ENCODE measurements around the gene KRTAP25-1.

Gene KRTAP25-1, protein sequence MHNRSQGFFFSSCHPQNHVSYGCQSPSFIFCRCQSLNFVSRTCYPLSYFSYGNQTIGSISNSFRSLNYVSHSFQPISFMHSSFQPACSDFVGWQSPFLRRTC

DNA sequence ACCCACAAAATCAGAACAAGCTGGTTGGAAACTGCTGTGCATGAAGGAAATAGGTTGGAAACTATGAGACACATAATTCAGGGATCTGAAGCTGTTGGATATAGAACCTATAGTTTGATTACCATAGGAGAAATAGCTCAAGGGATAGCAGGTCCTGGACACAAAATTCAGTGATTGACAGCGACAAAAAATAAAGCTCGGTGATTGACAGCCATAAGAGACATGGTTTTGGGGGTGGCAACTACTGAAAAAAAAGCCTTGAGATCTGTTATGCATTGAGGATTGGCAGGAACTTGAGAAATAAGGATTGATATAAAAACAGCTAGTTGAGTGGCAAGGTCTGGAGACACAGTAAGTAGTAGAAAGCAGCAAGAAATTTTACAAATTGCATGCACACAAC lies at the start of gene KRTAP25-1:
Gene KRTAP25-1, minus strand, starts transcription at position 300 of the 400 bp plus-strand sequence. Its CDS starts 24 bp downstream, at position 276.
- H4K20me1 ChIP-seq (ENCODE audit: insufficient read depth) = no peaks in the 10 kb centered on the region
- no peak within 1 kb of the TSS for H3K4me3 ChIP-seq (IDR thresholded peaks at IDR 0.05; ENCODE audit: insufficient read depth, low read depth, low read length)
- no peak within 1 kb of the TSS for H3K27ac ChIP-seq
- H3K79me2 ChIP-seq (ENCODE audit: insufficient read depth, low read depth) = no peaks in the 10 kb centered on the region
- no peak within 1 kb of the TSS for H3K4me2 ChIP-seq
- no peak within 1 kb of the TSS for H3K9ac ChIP-seq
- no peaks in the 10 kb centered on the region for H3K36me3 ChIP-seq (ENCODE audit: insufficient read depth)
- H3K4me1 ChIP-seq (ENCODE audit: low read depth, poor library complexity, severe bottlenecking) = no peaks in the 10 kb centered on the region
- no peaks in the 10 kb centered on the region for H3K27me3 ChIP-seq (ENCODE audit: insufficient read depth, low read depth)
- H2AFZ ChIP-seq (ENCODE audit: low read depth) = no peak within 1 kb of the TSS
- TF ChIP-seq, protein P1, sequence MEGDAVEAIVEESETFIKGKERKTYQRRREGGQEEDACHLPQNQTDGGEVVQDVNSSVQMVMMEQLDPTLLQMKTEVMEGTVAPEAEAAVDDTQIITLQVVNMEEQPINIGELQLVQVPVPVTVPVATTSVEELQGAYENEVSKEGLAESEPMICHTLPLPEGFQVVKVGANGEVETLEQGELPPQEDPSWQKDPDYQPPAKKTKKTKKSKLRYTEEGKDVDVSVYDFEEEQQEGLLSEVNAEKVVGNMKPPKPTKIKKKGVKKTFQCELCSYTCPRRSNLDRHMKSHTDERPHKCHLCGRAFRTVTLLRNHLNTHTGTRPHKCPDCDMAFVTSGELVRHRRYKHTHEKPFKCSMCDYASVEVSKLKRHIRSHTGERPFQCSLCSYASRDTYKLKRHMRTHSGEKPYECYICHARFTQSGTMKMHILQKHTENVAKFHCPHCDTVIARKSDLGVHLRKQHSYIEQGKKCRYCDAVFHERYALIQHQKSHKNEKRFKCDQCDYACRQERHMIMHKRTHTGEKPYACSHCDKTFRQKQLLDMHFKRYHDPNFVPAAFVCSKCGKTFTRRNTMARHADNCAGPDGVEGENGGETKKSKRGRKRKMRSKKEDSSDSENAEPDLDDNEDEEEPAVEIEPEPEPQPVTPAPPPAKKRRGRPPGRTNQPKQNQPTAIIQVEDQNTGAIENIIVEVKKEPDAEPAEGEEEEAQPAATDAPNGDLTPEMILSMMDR (conservative IDR thresholded peaks at IDR 0.05; ENCODE audit: low read depth, low read length) = no peak

DNA sequence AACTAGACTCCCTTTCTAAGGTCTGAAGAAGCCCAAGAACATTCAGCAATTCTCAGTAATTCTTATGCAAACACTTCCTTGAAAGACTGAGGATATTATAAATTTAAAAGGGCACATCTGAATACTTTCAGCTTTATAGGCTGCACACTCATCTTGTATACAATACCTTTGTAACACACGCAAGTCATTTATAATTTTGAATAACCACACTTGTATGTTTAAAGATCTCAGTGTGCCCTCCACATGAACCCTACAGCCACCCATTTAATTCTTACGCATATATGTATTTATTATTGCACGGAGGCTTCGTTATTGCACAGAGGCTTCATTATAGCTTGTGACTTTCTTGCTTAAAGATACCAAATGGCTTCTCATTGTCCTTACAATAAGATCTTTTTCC lies 49.4 kb upstream of the KRTAP25-1 start:
- H3K4me2 ChIP-seq = no peak overlapping the region
- no peaks in the 10 kb centered on the region for H4K20me1 ChIP-seq (ENCODE audit: insufficient read depth)
- TF ChIP-seq, protein P1 (conservative IDR thresholded peaks at IDR 0.05; ENCODE audit: low read depth, low read length) = no peak
- no peak overlapping the region for H3K27ac ChIP-seq
- no peaks in the 10 kb centered on the region for H3K79me2 ChIP-seq (ENCODE audit: insufficient read depth, low read depth)
- H3K4me3 ChIP-seq (IDR thresholded peaks at IDR 0.05; ENCODE audit: insufficient read depth, low read depth, low read length) = no peak overlapping the region
- no peaks in the 10 kb centered on the region for H3K4me1 ChIP-seq (ENCODE audit: low read depth, poor library complexity, severe bottlenecking)
- no peaks in the 10 kb centered on the region for H3K27me3 ChIP-seq (ENCODE audit: insufficient read depth, low read depth)
- no peaks in the 10 kb centered on the region for H3K36me3 ChIP-seq (ENCODE audit: insufficient read depth)
- H2AFZ ChIP-seq (ENCODE audit: low read depth) = no peak overlapping the region
- H3K9ac ChIP-seq = no peak overlapping the region

DNA sequence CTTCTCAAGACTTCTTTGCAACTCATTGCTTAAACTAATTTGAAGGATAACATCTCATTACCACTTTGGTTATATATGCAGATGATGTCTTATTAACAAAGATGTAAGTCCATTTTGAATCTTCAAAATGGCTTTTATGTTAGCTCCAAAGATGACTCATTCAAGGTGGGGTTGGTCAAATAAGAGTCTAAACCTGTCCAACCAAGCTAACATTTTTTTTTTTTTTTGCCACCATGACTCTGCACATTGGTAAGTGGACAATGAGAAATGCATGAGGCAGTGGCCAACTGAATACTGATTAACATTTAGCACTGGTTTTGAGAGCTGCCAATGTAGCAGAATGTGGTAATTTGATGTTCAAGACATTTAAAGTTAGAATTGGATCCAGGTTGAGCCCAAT lies 48.5 kb upstream of the KRTAP25-1 start:
- Histone ChIP-seq H3K4me3 (IDR thresholded peaks at IDR 0.05; ENCODE audit: insufficient read depth, low read depth, low read length) (no peak overlapping the region), H3K4me1 (ENCODE audit: low read depth, poor library complexity, severe bottlenecking) (no peaks in the 10 kb centered on the region), H4K20me1 (ENCODE audit: insufficient read depth) (no peaks in the 10 kb centered on the region), H3K4me2 (no peak overlapping the region), H3K79me2 (ENCODE audit: insufficient read depth, low read depth) (no peaks in the 10 kb centered on the region), H2AFZ (ENCODE audit: low read depth) (no peak overlapping the region), H3K36me3 (ENCODE audit: insufficient read depth) (no peaks in the 10 kb centered on the region), H3K27me3 (ENCODE audit: insufficient read depth, low read depth) (no peaks in the 10 kb centered on the region), H3K27ac (no peak overlapping the region), H3K9ac (no peak overlapping the region)
- TF ChIP-seq, protein P1 (conservative IDR thresholded peaks at IDR 0.05; ENCODE audit: low read depth, low read length) = no peak

DNA sequence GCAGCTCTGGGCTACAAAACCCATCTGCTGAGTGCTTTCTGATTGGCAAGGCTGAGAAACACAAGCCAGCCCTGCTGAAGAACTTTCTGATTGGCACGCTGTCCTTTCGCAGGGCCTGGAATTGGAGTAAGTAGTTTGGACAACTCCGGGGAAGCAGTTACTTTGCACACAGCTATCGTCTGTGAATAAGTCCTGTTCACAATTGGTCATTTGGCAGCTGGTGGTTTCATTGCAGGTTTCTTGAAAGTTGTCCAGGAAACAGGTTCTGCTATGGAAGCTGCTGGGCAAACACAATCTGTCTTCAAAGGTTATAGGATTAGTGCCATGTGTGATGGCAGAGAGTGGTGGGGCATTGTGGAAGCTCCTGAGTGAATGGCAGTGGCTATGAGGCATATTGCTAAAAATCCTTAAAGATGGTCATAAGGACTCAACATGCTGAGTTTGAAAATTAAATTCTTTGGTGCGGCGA lies 48.0 kb upstream of the KRTAP25-1 start, which contains the start of gene KRTAP27-1:
Gene KRTAP27-1, minus strand, starts transcription at position 419 of the 469 bp plus-strand sequence. Its CDS starts 26 bp downstream, at position 393.
- H3K9ac ChIP-seq = no peak within 1 kb of the TSS
- TF ChIP-seq, protein P1 (conservative IDR thresholded peaks at IDR 0.05; ENCODE audit: low read depth, low read length) = no peak
- H3K79me2 ChIP-seq (ENCODE audit: insufficient read depth, low read depth) = no peaks in the 10 kb centered on the region
- no peaks in the 10 kb centered on the region for H3K27me3 ChIP-seq (ENCODE audit: insufficient read depth, low read depth)
- no peaks in the 10 kb centered on the region for H4K20me1 ChIP-seq (ENCODE audit: insufficient read depth)
- H2AFZ ChIP-seq (ENCODE audit: low read depth) = no peak within 1 kb of the TSS
- H3K4me1 ChIP-seq (ENCODE audit: low read depth, poor library complexity, severe bottlenecking) = no peaks in the 10 kb centered on the region
- no peak within 1 kb of the TSS for H3K27ac ChIP-seq
- H3K4me3 ChIP-seq (IDR thresholded peaks at IDR 0.05; ENCODE audit: insufficient read depth, low read depth, low read length) = no peak within 1 kb of the TSS
- no peaks in the 10 kb centered on the region for H3K36me3 ChIP-seq (ENCODE audit: insufficient read depth)
- no peak within 1 kb of the TSS for H3K4me2 ChIP-seq

Measured in KMS-11 (cell line).